Neural cell (in vitro differentiated cells): ENCODE measurements around the gene FBXL20. TPM values are rescaled to one million over a fixed set of nuclear protein-coding genes. Genes with fewer than 3 reads are reported as not detected.

Experiments
- H2AFZ ChIP-seq: fragments of 200-600, 300-800 bp; sonication (generic), shearing (Covaris generic); 2 replicates; pipeline ENCODE4 v1.6.0; 2014; ENCODE audit warnings: low read depth, mild to moderate bottlenecking, antibody characterized with exemption, low read length, moderate library complexity
- H3F3A ChIP-seq: fragments of 200-600 bp; shearing (Covaris generic); 2 replicates; pipeline ENCODE4 v1.6.1; 2016; ENCODE audit warnings: mild to moderate bottlenecking, moderate library complexity, mixed read lengths, antibody characterized with exemption, low read length; ENCODE audit not compliant: insufficient read depth, poor library complexity, severe bottlenecking
- H3K27ac ChIP-seq: fragments of 200-600, 300-800 bp; sonication (generic), shearing (Covaris generic); 2 replicates; pipeline ENCODE4 v1.5.1; 2014; ENCODE audit warnings: mild to moderate bottlenecking, low read length, moderate library complexity
- H3K27me3 ChIP-seq: fragments of 300-800, 200-600 bp; sonication (generic), shearing (Covaris generic); 2 replicates; pipeline ENCODE4 v1.6.0; 2014; ENCODE audit warnings: mild to moderate bottlenecking, low read depth, low read length, moderate library complexity; ENCODE audit not compliant: insufficient read depth
- H3K36me3 ChIP-seq: fragments of 300-800, 200-600 bp; sonication (generic), shearing (Covaris generic); 2 replicates; pipeline ENCODE4 v1.5.1; 2014; ENCODE audit warnings: mild to moderate bottlenecking, antibody characterized with exemption, low read length, moderate library complexity; ENCODE audit not compliant: insufficient read depth
- H3K4me2 ChIP-seq: fragments of 300-800, 200-600 bp; sonication (generic), shearing (Covaris generic); 2 replicates; pipeline ENCODE4 v1.6.0; 2014; ENCODE audit warnings: mild to moderate bottlenecking, low read length
- H3K4me3 ChIP-seq: fragments of 300-800, 200-600 bp; sonication (generic), shearing (Covaris generic); 2 replicates; pipeline ENCODE4 v1.5.1; 2014; ENCODE audit warnings: mild to moderate bottlenecking, low read length, moderate library complexity
- H3K79me2 ChIP-seq: fragments of 200-600 bp; shearing (Covaris generic); replicated peaks from 2 replicates; pipeline ENCODE4 v1.6.0; 2014; ENCODE audit warnings: mild to moderate bottlenecking, low read length, moderate library complexity; ENCODE audit not compliant: insufficient read depth
- H3K9ac ChIP-seq: fragments of 300-800, 200-600 bp; sonication (generic), shearing (Covaris generic); 2 replicates; pipeline ENCODE4 v1.6.1; 2016; ENCODE audit warnings: mild to moderate bottlenecking, low read length, mixed read lengths
- H3K9me2 ChIP-seq: fragments of 200-600 bp; shearing (Covaris generic); 2 replicates; pipeline ENCODE4 v1.6.1; 2016; ENCODE audit warnings: mild to moderate bottlenecking, low read length, mixed read lengths; ENCODE audit not compliant: insufficient read depth
- H3K9me3 ChIP-seq: fragments of 200-600, 300-800 bp; sonication (generic), shearing (Covaris generic); 2 replicates; pipeline ENCODE4 v1.6.1; 2016; ENCODE audit warnings: mild to moderate bottlenecking, mixed run types, low read length, moderate library complexity, mixed read lengths
- H4K20me1 ChIP-seq: fragments of 200-600 bp; shearing (Covaris generic); 2 replicates; pipeline ENCODE4 v1.6.1; 2016; ENCODE audit warnings: mild to moderate bottlenecking, mixed run types; ENCODE audit not compliant: insufficient read depth
- EP300 ChIP-seq: fragments of 450-650 bp; conservative IDR thresholded peaks from 2 replicates; pipeline ENCODE4 v1.6.1; 2014; ENCODE audit warnings: antibody characterized with exemption, mild to moderate bottlenecking, moderate library complexity; ENCODE audit not compliant: poor library complexity, severe bottlenecking
- EZH2 ChIP-seq: fragments of 200-600, 300-800 bp; shearing (Covaris generic), sonication (generic); IDR thresholded peaks from 2 replicates; pipeline ENCODE4 v1.6.1; 2014; ENCODE audit warnings: antibody characterized with exemption, low read length, borderline replicate concordance, mild to moderate bottlenecking; ENCODE audit not compliant: insufficient read depth, poor library complexity, severe bottlenecking
- MXI1 ChIP-seq: fragments of 450-650 bp; conservative IDR thresholded peaks from 2 replicates; pipeline ENCODE4 v1.6.1; 2014; ENCODE audit warnings: antibody characterized with exemption, mild to moderate bottlenecking; ENCODE audit not compliant: poor library complexity, severe bottlenecking
- POLR2AphosphoS5 ChIP-seq: IDR thresholded peaks from 2 replicates; pipeline ENCODE4 v1.6.1; 2012
- RAD21 ChIP-seq: fragments of 450-650 bp; conservative IDR thresholded peaks from 2 replicates; pipeline ENCODE4 v1.6.1; 2014; ENCODE audit warnings: antibody characterized with exemption, mild to moderate bottlenecking, moderate library complexity
- REST ChIP-seq: IDR thresholded peaks from 2 replicates; pipeline ENCODE4 v1.6.1; 2012; ENCODE audit warnings: borderline replicate concordance
- SMC3 ChIP-seq: fragments of 450-650 bp; conservative IDR thresholded peaks from 2 replicates; pipeline ENCODE4 v1.6.1; 2014; ENCODE audit warnings: antibody characterized with exemption, mild to moderate bottlenecking, moderate library complexity; ENCODE audit not compliant: poor library complexity
- TAF1 ChIP-seq: IDR thresholded peaks from 2 replicates; pipeline ENCODE4 v1.6.1; 2012; ENCODE audit warnings: low read depth
- polyA plus RNA-seq: library from polyadenylated mRNA; depleted of rRNA; stranded (reverse); fragments of >200 nt; gene quantifications from 2 replicates; pipeline ENCODE4 v1.2.3, GENCODE V29; 2014
- TF ChIP-seq, protein P1 (sequence below): fragments of 450-650 bp; IDR thresholded peaks from 2 replicates; pipeline ENCODE4 v1.5.1; 2014; ENCODE audit warnings: antibody characterized with exemption, mild to moderate bottlenecking, moderate library complexity; ENCODE audit not compliant: poor library complexity, severe bottlenecking

The FBXL20 gene
- polyA plus RNA-seq, 1 donor from 2014 or later: 12.0 TPM

DNA sequence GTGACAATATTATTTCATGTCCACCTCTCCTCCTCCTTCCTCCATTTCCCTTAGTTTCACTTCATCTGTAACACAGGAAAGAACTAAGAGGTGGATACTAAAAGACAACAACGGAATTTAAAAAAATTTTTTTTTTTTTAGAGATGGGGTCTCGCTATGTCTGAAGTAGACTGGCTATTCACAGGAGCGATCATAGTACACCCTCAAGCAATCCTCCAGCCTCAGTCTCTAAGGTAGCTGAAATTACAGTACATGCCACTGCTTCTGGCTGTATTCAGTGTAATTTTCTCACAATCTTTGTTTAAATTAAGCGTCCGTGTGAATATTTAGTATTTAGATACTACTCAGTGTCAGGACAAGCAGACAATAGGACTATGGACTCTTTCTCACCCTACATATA, 35.6 kb downstream of the FBXL20 start:
- Histone ChIP-seq H3K9me3 (no peaks in the 10 kb centered on the region), H3K9ac (no peak overlapping the region), H2AFZ (no peak overlapping the region), H3K36me3 (no peaks in the 10 kb centered on the region), H3K9me2 (no peaks in the 10 kb centered on the region), H3K27me3 (no peaks in the 10 kb centered on the region), H3K4me2 (no peak overlapping the region), H3K79me2 (peaks cover 3% of the 10 kb centered on the region), H3K4me3 (no peak overlapping the region), H3F3A (no peaks in the 10 kb centered on the region), H3K27ac (no peak overlapping the region), H4K20me1 (no peaks in the 10 kb centered on the region)
- TF ChIP-seq EZH2: no peak

DNA sequence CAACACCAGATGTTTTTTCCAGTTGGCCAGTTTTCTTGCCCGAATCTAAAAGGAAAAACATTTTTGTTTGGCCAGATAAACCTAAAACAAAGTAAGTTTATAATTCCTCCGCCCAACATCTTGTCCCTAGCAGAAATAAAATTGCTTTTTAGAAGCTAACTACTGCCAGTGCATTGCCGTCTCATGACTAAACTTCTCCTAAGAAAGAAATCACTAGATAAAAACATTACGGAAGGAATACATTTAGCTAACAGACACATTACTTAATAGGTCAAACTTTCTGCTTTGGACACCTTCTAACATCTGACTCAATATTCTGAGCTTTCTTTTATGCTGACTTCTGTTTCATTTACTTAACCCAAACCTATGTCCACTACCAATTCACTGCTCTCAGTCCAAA, 36.2 kb downstream of the FBXL20 start:
- H3K27ac ChIP-seq: no peak overlapping the region
- no peaks in the 10 kb centered on the region for H3K27me3 ChIP-seq
- H3K4me2 ChIP-seq: no peak overlapping the region
- H3K79me2 ChIP-seq: peaks cover 3% of the 10 kb centered on the region
- H3F3A ChIP-seq: no peaks in the 10 kb centered on the region
- no peaks in the 10 kb centered on the region for H3K9me2 ChIP-seq
- no peaks in the 10 kb centered on the region for H4K20me1 ChIP-seq
- no peak overlapping the region for H2AFZ ChIP-seq
- H3K9ac ChIP-seq: no peak overlapping the region
- H3K36me3 ChIP-seq: no peaks in the 10 kb centered on the region
- no peak for TF ChIP-seq EP300
- TF ChIP-seq MXI1: no peak
- TF ChIP-seq, protein P1, sequence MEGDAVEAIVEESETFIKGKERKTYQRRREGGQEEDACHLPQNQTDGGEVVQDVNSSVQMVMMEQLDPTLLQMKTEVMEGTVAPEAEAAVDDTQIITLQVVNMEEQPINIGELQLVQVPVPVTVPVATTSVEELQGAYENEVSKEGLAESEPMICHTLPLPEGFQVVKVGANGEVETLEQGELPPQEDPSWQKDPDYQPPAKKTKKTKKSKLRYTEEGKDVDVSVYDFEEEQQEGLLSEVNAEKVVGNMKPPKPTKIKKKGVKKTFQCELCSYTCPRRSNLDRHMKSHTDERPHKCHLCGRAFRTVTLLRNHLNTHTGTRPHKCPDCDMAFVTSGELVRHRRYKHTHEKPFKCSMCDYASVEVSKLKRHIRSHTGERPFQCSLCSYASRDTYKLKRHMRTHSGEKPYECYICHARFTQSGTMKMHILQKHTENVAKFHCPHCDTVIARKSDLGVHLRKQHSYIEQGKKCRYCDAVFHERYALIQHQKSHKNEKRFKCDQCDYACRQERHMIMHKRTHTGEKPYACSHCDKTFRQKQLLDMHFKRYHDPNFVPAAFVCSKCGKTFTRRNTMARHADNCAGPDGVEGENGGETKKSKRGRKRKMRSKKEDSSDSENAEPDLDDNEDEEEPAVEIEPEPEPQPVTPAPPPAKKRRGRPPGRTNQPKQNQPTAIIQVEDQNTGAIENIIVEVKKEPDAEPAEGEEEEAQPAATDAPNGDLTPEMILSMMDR: no peak
- no peak for TF ChIP-seq POLR2AphosphoS5
- TF ChIP-seq SMC3: no peak
- no peak for TF ChIP-seq RAD21
- TF ChIP-seq EZH2: no peak
- TF ChIP-seq TAF1: no peak
- no peak for TF ChIP-seq REST
- H3K4me3 ChIP-seq: no peak overlapping the region
- H3K9me3 ChIP-seq: no peaks in the 10 kb centered on the region
